ENCODE results near the gene C17orf100. TPM values are rescaled to one million over a fixed set of nuclear protein-coding genes. Genes with fewer than 3 reads are reported as not detected.

Gene C17orf100
- total and polyA plus RNA-seq, 2 of the 13 experiments (the other 11 are each of a cell fraction or from before 2014, with no cell fraction given) = 3.6 to 8.7 TPM

DNA sequence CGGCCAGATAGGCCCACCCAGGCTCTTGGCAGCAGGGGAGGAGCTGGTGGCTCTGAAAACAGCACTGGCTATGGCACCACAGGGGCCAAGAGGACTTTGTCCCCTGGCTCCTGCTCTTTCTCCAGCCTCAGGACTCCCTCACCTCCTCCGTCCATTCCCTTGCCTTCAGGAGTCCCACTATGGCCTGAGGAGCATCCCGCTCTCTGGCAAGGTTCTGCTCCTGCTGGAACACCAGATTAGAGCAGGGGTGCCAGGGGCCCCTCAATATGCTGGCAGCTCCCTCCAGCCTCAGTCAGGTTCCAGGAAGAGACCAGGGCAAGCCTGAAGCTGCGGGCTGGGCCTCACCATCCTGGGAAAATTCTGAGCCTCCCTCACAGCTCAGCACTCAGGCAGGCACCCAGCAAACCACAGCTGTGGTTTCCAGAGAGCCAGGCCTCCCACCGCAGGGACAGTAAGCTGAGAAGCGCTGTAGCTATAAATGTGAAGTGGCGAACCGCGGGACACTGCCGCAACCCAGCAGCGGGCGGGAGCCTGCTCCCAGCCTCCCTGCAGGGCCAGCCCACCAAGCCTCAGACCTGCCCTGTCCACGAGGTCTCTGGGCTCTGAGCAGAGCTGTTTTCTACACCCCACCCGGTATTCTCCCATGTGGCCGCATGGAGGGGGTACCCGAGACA, 25.7 kb downstream of the C17orf100 start (continued):
- TF ChIP-seq KLF6 (CRISPR knock-in tag; IDR thresholded peaks at IDR 0.05) = 0 out of 2 replicates have a peak, but pooled peaks have one; percentile 26
- TF ChIP-seq REPIN1 (CRISPR knock-in tag; IDR thresholded peaks at IDR 0.05; ENCODE audit: borderline replicate concordance, low read depth) = no peak
- peak; percentile 74 for TF ChIP-seq ZNF770 (CRISPR knock-in tag; IDR thresholded peaks at IDR 0.05)
- TF ChIP-seq ZNF430 (CRISPR knock-in tag; IDR thresholded peaks at IDR 0.05) = peak; percentile 24; the same call in 1 of the 2 replicates
- no peak for TF ChIP-seq TSC22D2 (CRISPR knock-in tag; IDR thresholded peaks at IDR 0.05; ENCODE audit: borderline replicate concordance)
- peak; percentile 15; the same call in 1 of the 2 replicates for TF ChIP-seq HNRNPL (IDR thresholded peaks at IDR 0.05; ENCODE audit: low read depth, low read length)
- no peak for TF ChIP-seq ONECUT2 (CRISPR knock-in tag; IDR thresholded peaks at IDR 0.05)
- TF ChIP-seq, protein P1, sequence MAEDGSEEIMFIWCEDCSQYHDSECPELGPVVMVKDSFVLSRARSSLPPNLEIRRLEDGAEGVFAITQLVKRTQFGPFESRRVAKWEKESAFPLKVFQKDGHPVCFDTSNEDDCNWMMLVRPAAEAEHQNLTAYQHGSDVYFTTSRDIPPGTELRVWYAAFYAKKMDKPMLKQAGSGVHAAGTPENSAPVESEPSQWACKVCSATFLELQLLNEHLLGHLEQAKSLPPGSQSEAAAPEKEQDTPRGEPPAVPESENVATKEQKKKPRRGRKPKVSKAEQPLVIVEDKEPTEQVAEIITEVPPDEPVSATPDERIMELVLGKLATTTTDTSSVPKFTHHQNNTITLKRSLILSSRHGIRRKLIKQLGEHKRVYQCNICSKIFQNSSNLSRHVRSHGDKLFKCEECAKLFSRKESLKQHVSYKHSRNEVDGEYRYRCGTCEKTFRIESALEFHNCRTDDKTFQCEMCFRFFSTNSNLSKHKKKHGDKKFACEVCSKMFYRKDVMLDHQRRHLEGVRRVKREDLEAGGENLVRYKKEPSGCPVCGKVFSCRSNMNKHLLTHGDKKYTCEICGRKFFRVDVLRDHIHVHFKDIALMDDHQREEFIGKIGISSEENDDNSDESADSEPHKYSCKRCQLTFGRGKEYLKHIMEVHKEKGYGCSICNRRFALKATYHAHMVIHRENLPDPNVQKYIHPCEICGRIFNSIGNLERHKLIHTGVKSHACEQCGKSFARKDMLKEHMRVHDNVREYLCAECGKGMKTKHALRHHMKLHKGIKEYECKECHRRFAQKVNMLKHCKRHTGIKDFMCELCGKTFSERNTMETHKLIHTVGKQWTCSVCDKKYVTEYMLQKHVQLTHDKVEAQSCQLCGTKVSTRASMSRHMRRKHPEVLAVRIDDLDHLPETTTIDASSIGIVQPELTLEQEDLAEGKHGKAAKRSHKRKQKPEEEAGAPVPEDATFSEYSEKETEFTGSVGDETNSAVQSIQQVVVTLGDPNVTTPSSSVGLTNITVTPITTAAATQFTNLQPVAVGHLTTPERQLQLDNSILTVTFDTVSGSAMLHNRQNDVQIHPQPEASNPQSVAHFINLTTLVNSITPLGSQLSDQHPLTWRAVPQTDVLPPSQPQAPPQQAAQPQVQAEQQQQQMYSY (CRISPR knock-in tag; IDR thresholded peaks at IDR 0.05) = no peak
- TF ChIP-seq ZFX (CRISPR knock-in tag; IDR thresholded peaks at IDR 0.05; ENCODE audit: low read depth) = 0 out of 2 replicates have a peak, but pooled peaks have one; percentile 50
- TF ChIP-seq RORA (CRISPR knock-in tag; IDR thresholded peaks at IDR 0.05) = no peak
- TF ChIP-seq ZSCAN21 (CRISPR knock-in tag; IDR thresholded peaks at IDR 0.05; ENCODE audit: borderline replicate concordance) = no peak
- TF ChIP-seq ZMAT3 (CRISPR knock-in tag; conservative IDR thresholded peaks at IDR 0.05) = no peak
- TF ChIP-seq, protein P2, sequence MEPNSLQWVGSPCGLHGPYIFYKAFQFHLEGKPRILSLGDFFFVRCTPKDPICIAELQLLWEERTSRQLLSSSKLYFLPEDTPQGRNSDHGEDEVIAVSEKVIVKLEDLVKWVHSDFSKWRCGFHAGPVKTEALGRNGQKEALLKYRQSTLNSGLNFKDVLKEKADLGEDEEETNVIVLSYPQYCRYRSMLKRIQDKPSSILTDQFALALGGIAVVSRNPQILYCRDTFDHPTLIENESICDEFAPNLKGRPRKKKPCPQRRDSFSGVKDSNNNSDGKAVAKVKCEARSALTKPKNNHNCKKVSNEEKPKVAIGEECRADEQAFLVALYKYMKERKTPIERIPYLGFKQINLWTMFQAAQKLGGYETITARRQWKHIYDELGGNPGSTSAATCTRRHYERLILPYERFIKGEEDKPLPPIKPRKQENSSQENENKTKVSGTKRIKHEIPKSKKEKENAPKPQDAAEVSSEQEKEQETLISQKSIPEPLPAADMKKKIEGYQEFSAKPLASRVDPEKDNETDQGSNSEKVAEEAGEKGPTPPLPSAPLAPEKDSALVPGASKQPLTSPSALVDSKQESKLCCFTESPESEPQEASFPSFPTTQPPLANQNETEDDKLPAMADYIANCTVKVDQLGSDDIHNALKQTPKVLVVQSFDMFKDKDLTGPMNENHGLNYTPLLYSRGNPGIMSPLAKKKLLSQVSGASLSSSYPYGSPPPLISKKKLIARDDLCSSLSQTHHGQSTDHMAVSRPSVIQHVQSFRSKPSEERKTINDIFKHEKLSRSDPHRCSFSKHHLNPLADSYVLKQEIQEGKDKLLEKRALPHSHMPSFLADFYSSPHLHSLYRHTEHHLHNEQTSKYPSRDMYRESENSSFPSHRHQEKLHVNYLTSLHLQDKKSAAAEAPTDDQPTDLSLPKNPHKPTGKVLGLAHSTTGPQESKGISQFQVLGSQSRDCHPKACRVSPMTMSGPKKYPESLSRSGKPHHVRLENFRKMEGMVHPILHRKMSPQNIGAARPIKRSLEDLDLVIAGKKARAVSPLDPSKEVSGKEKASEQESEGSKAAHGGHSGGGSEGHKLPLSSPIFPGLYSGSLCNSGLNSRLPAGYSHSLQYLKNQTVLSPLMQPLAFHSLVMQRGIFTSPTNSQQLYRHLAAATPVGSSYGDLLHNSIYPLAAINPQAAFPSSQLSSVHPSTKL (CRISPR knock-in tag; IDR thresholded peaks at IDR 0.05) = peak; percentile 14; the same call in 1 of the 2 replicates
- TF ChIP-seq, protein P3, sequence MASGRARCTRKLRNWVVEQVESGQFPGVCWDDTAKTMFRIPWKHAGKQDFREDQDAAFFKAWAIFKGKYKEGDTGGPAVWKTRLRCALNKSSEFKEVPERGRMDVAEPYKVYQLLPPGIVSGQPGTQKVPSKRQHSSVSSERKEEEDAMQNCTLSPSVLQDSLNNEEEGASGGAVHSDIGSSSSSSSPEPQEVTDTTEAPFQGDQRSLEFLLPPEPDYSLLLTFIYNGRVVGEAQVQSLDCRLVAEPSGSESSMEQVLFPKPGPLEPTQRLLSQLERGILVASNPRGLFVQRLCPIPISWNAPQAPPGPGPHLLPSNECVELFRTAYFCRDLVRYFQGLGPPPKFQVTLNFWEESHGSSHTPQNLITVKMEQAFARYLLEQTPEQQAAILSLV (CRISPR knock-in tag; IDR thresholded peaks at IDR 0.05; ENCODE audit: borderline replicate concordance) = no peak
- TF ChIP-seq ZNF709 (CRISPR knock-in tag; IDR thresholded peaks at IDR 0.05) = no peak
- TF ChIP-seq, protein P4, sequence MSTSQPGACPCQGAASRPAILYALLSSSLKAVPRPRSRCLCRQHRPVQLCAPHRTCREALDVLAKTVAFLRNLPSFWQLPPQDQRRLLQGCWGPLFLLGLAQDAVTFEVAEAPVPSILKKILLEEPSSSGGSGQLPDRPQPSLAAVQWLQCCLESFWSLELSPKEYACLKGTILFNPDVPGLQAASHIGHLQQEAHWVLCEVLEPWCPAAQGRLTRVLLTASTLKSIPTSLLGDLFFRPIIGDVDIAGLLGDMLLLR (CRISPR knock-in tag; IDR thresholded peaks at IDR 0.05) = no peak
- no peak for TF ChIP-seq ESRRA (CRISPR knock-in tag; IDR thresholded peaks at IDR 0.05; ENCODE audit: low read depth)
